C4-2B (cell line): ENCODE measurements around the gene SLC14A1.

ENCODE experiments used
- H3K27ac ChIP-seq: fragments of 450-650 bp; 2 replicates; pipeline ENCODE4 v1.5.1; 2017
- CTCF ChIP-seq: fragments of 450-650 bp; conservative IDR thresholded peaks from 2 replicates; pipeline ENCODE4 v1.5.1; 2017; ENCODE audit warnings: mild to moderate bottlenecking
- ZFX ChIP-seq: fragments of 450-650 bp; IDR thresholded peaks from 2 replicates; pipeline ENCODE4 v1.6.1; 2017

Gene SLC14A1

GRCh38 chr18:45723567-45724355 lies at the start of gene SLC14A1:
Gene SLC14A1 (plus strand): TSS chr18:45724181. CDS start chr18:45730321, 6,140 bp downstream.
- no peak for TF ChIP-seq CTCF
- no peak for TF ChIP-seq ZFX
- no peak within 1 kb of the TSS for H3K27ac ChIP-seq

- TF ChIP-seq ZFX (no peak), CTCF (no peak)
- H3K27ac ChIP-seq = no peak overlapping the region
These were observed 46.6 kb upstream of the SLC14A1 start for GRCh38 chr18:45677276-45677807.

GRCh38 chr18:45678441-45678840 lies 45.5 kb upstream of the SLC14A1 start:
- TF ChIP-seq ZFX (no peak), CTCF (no peak)
- no peak overlapping the region for H3K27ac ChIP-seq

GRCh38 chr18:45678850-45679249 lies 45.1 kb upstream of the SLC14A1 start:
- TF ChIP-seq ZFX (no peak), CTCF (no peak)
- H3K27ac ChIP-seq = no peak overlapping the region

- no peak overlapping the region for H3K27ac ChIP-seq
- no peak for TF ChIP-seq ZFX
These were observed 43.8 kb upstream of the SLC14A1 start for GRCh38 chr18:45680066-45680690.

- no peak overlapping the region for H3K27ac ChIP-seq
- TF ChIP-seq CTCF = no peak
- TF ChIP-seq ZFX = no peak
These were observed 41.8 kb upstream of the SLC14A1 start for GRCh38 chr18:45682181-45682580.

GRCh38 chr18:45684341-45685115 lies 39.5 kb upstream of the SLC14A1 start:
- TF ChIP-seq CTCF (no peak), ZFX (no peak)
- no peak overlapping the region for H3K27ac ChIP-seq
